Spinal cord (tissue), 10 donors: ENCODE measurements around the gene CACNA1B. TPM values are rescaled to one million over a fixed set of nuclear protein-coding genes. Genes with fewer than 3 reads are reported as not detected.
"Not testable (repeated sequence)": the region's sequence is repeated elsewhere in the genome, so short reads cannot be mapped to it uniquely, and the experiment has no call there.

ENCODE experiments used
- DNase-seq, 6 donors: peaks; one replicate each; pipeline versions ENCODE4 v3.0.0 to v3.0.0-alpha.2; 2013 to 2015; ENCODE audit warnings: low spot score in 6 of 6, low read depth in 4 of 6
- H3K27ac ChIP-seq: one replicate; pipeline ENCODE4 v1.5.1; 2013; ENCODE audit warnings: low read depth, low read length, control low read depth
- H3K27me3 ChIP-seq: one replicate; pipeline ENCODE4 v1.6.1; 2013; ENCODE audit warnings: low read length; ENCODE audit not compliant: control insufficient read depth, insufficient read depth
- H3K36me3 ChIP-seq: one replicate; pipeline ENCODE4 v1.6.1; 2013; ENCODE audit warnings: low read length; ENCODE audit not compliant: control insufficient read depth, insufficient read depth
- H3K4me1 ChIP-seq: one replicate; pipeline ENCODE4 v1.6.1; 2013; ENCODE audit warnings: low read length; ENCODE audit not compliant: control insufficient read depth, insufficient read depth
- H3K4me3 ChIP-seq: one replicate; pipeline ENCODE4 v1.5.1; 2013; ENCODE audit warnings: low read depth, low read length, control low read depth
- H3K9me3 ChIP-seq: one replicate; pipeline ENCODE4 v1.6.1; 2013; ENCODE audit warnings: low read length; ENCODE audit not compliant: control insufficient read depth, insufficient read depth
- WGBS: methylation state at CpG from one replicate; pipeline ENCODE4 v1.1.5; 2013; ENCODE audit warnings: missing lambda C conversion rate; ENCODE audit not compliant: insufficient coverage; 5-methylcytosine and 5-hydroxymethylcytosine counted together
- long read RNA-seq, 4 donors: transcript quantifications; one replicate each; lab custom pipeline, GENCODE V29; 2026
- polyA plus RNA-seq, 2 donors: library from polyadenylated mRNA; unstranded; fragments of 120-200 nt; gene quantifications; one replicate each; pipeline ENCODE4 v1.2.1, GENCODE V29; 2013; ENCODE audit not compliant: insufficient read length in 2 of 2
- total RNA-seq, 2 donors: library from RNA; depleted of rRNA in 1 of 2; stranded (reverse); fragments of 120-200 nt in 1 of 2; fragments of >200 nt in 1 of 2; gene quantifications; one replicate each; pipeline versions ENCODE4 v1.2.3 to v1.2.4, GENCODE V29; 2013 to 2014
- donor health status: healthy.

The CACNA1B gene
- 10 to 100 TPM in 1 of 2 donors, 1 to 10 TPM in 1; 6.2 to 18.4 TPM for total RNA-seq
- polyA plus RNA-seq: 10 to 100 TPM; 20.8 to 24.6 TPM
- long read RNA-seq, donor 1: 0 reads
- long read RNA-seq, donor 2: 0 reads
- long read RNA-seq, donor 3: 0 reads
- long read RNA-seq, donor 4: 0 reads

DNA sequence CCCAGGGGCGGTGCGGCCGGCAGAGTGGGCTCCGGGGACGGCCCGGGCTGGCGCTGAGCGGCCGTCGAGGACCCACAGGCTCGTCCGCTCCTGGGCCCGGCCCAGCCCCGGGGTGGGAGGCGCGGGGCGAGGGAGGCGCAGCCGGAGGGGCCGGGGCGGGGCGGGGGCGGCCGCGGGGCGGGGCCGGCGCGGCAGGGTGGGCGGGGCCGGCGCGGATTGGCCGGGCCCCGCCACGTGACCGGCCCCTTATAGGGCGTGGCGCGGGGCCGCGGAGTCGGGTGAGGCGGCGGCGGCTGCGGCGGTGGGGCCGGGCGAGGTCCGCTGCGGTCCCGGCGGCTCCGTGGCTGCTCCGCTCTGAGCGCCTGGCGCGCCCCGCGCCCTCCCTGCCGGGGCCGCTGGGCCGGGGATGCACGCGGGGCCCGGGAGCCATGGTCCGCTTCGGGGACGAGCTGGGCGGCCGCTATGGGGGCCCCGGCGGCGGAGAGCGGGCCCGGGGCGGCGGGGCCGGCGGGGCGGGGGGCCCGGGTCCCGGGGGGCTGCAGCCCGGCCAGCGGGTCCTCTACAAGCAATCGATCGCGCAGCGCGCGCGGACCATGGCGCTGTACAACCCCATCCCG is at the start of gene CACNA1B:
Gene CACNA1B, plus strand, starts transcription at position 277 of the 617 bp plus-strand sequence. Its CDS starts 152 bp downstream, at position 429.
- H3K9me3 ChIP-seq: not testable (repeated sequence)

DNA sequence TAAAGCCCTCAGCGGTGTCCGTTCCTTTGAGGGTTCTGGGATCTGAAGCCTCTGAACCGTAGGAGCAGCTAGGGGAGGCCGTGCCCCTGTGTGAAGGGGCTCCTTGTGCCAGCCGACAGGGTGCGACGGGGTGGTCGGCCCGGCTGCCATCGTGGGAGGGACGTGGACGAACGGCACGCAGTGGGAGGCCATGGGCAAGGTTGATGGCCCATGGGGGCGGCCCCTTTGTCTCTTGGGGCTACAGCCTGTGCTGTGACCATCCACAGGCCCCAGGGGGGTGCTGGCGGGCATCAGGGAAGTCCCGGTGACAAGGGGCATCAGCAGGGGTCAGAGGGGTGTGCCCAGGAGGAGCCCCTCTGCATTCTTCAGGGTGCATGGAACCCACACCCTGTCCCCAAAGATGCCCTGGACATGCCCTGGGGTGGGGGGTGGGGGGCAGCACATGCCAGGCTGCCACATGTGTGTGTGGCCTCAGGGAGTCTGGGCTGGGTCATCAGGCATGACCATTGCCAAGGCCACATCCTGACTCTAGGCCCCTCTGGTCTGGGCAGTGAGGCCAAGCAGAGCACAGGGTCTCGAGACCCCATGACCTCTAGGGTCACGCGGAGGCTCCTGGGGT is 49.6 kb upstream of the CACNA1B start:
- H3K4me1 ChIP-seq: no peaks in the 10 kb centered on the region
- DNase-seq: no peak
- no peaks in the 10 kb centered on the region for H3K27me3 ChIP-seq
- no peak overlapping the region for H3K27ac ChIP-seq
- peaks cover 5% of the 10 kb centered on the region for H3K9me3 ChIP-seq
- 96% methylated on average over 20 of the region's 20 CpGs for WGBS
- no peak overlapping the region for H3K4me3 ChIP-seq
- H3K36me3 ChIP-seq: peaks cover 59% of the 10 kb centered on the region

More for the DNA sequence above, at the start of gene CACNA1B:
- Histone ChIP-seq H3K27me3 (peaks cover 11% of the 10 kb centered on the region), H3K36me3 (peaks cover 37% of the 10 kb centered on the region), H3K4me1 (peaks cover 25% of the 10 kb centered on the region)
- DNase-seq: peak in 4 of 6 donors; percentile 24 to 87 (median 61)
- H3K27ac ChIP-seq, H3K4me3 ChIP-seq: not testable (repeated sequence)
- WGBS: 0% methylated on average over 54 of the region's 95 CpGs

DNA sequence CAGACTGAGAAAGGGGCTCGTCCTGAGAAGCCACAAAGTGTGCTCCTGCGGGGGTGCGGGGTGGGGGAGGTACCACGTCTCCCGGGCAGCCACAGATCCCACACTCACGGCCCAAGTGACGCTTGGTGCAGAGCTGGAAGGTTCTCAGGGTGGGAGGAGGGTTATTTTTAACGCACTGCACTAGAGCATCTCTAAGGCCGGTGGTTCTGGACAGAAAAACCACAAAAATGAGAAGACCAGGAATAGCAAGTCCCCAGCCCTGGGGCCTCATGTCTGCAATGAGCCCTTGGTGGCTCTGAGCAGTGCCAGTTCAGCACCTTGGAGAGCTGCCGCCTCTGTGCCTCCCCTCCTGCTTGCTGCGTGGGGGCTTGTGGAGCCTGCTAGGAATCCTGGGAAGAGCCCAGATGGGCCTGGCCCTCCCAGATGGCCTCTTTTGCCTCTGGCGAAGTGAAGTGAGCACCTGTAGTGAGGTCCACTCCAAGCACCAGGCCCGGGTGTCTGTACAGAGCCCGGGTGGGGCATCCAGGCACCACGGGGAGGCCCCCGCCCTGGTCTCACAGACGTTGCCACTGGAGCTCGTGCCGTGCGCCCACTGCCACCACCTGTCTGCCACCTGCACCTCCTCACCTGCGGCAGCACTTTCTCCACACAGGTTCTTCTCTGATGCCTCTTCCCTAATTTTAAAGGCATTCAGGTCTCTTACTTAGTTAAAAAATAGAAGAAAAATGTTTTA is 48.9 kb upstream of the CACNA1B start:
- no peaks in the 10 kb centered on the region for H3K4me1 ChIP-seq
- DNase-seq: peak in 1 of 6 donors; percentile 25
- H3K27me3 ChIP-seq: no peaks in the 10 kb centered on the region
- H3K27ac ChIP-seq: no peak overlapping the region
- H3K4me3 ChIP-seq: no peak overlapping the region
- peaks cover 66% of the 10 kb centered on the region for H3K36me3 ChIP-seq
- WGBS: 86% methylated on average over 21 of the region's 21 CpGs
- peaks cover 5% of the 10 kb centered on the region for H3K9me3 ChIP-seq

DNA sequence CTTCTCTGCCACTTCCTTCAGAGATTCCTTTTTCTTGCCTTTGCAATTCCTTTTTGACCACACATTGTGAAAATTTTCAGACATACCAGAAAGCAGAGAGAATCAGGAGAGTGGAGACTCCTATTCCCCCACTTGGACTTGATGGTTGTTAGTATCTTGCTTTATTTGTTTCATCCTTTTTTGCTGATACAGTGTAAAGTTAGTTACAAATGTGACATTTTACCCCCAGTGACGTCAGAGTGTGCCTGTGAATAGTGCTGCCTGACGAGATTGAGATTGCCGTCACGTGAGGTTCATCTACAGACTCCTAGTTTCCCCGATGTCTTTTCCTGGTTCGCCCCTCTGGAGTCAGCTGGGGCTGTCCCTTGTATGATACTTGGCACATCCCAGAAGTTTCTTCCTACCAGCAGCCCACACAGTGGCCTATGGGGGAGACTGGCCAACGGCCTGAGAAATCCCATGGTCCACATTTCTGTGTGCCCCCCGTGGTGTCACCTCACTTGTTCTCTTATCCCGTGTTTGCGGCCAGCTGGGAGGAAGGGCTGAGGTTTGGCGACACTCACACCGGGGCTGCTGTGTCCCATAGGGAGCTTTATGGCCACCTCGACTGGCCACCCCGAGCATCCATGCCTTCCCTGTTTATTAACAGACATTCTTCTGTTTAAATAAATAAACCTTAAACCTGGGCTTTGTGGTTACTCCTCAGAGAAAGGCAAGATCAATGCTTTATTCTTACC is 48.2 kb upstream of the CACNA1B start:
- no peak for DNase-seq
- Histone ChIP-seq H3K9me3 (peaks cover 5% of the 10 kb centered on the region), H3K27ac (no peak overlapping the region), H3K4me1 (no peaks in the 10 kb centered on the region), H3K27me3 (no peaks in the 10 kb centered on the region), H3K4me3 (no peak overlapping the region), H3K36me3 (peaks cover 71% of the 10 kb centered on the region)
- WGBS: 93% methylated on average over 12 of the region's 14 CpGs

DNA sequence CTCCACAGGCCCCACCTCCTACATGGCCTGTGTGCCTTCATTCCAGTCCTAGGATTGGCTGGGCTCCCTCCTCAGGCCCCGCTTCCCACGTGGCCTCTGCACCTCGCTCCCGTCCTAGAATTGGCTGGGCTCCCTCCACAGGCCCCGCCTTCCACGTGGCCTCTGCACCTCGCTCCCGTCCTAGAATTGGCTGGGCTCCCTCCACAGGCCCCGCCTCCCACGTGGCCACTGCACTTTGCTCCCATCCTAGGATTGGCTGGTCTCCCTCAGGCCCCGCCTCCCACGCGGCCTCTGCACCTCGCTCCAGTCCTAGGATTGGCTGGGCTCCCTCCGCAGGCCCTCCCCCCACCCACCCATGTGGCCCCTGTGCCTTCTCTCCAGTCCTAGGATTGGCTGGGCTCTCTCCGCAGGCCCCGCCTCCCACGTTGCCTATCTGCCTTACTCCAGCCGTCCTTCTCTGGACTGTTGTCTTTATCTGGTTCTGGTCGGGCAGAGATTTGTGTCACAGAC is 45.3 kb upstream of the CACNA1B start:
- Histone ChIP-seq H3K4me3 (no peak overlapping the region), H3K36me3 (peaks cover 72% of the 10 kb centered on the region), H3K9me3 (no peaks in the 10 kb centered on the region), H3K27ac (no peak overlapping the region), H3K27me3 (no peaks in the 10 kb centered on the region), H3K4me1 (no peaks in the 10 kb centered on the region)
- no peak for DNase-seq
- WGBS: 96% methylated on average over 20 of the region's 20 CpGs

DNA sequence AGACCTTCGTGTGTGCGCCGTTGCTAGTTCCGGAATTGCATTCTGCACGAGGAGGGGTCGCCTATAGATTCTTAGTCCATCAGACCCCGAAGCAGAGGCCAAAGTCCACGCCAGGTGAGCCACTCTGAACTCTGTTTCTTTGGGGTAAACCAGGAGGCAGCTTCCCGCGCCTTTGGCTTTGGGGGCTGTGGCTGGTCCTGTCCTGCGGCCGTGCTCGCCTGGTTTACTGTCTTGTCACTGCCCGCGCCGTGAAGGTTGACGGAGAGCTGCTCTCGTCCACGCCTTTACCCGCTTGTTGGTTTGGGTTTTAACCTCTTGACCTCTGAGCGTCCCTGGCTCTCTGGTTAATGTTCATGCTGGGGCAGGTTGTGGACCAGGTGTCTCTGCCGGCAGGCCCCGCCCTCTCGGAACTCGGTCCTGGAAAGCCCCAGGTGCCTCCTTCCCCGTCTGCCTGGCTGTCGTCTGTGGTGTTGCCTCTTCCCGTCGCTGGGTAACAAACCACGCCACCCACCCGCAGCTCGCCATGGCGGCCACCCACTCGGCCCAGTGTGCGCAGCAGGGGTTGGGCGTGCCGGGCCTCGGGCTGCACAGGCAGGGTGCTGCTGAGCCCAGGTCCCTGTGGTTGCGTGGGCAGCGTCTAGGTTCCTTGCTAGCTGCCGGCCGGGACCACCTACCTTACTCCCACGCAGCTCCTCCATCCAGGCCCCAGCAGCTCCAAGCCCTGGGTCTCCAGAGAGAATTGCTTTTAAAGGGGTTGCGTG is 44.6 kb upstream of the CACNA1B start:
- Histone ChIP-seq H3K4me3 (no peak overlapping the region), H3K27me3 (no peaks in the 10 kb centered on the region), H3K4me1 (no peaks in the 10 kb centered on the region), H3K9me3 (no peaks in the 10 kb centered on the region), H3K27ac (no peak overlapping the region), H3K36me3 (peaks cover 73% of the 10 kb centered on the region)
- WGBS: 96% methylated on average over 38 of the region's 44 CpGs
- no peak for DNase-seq

DNA sequence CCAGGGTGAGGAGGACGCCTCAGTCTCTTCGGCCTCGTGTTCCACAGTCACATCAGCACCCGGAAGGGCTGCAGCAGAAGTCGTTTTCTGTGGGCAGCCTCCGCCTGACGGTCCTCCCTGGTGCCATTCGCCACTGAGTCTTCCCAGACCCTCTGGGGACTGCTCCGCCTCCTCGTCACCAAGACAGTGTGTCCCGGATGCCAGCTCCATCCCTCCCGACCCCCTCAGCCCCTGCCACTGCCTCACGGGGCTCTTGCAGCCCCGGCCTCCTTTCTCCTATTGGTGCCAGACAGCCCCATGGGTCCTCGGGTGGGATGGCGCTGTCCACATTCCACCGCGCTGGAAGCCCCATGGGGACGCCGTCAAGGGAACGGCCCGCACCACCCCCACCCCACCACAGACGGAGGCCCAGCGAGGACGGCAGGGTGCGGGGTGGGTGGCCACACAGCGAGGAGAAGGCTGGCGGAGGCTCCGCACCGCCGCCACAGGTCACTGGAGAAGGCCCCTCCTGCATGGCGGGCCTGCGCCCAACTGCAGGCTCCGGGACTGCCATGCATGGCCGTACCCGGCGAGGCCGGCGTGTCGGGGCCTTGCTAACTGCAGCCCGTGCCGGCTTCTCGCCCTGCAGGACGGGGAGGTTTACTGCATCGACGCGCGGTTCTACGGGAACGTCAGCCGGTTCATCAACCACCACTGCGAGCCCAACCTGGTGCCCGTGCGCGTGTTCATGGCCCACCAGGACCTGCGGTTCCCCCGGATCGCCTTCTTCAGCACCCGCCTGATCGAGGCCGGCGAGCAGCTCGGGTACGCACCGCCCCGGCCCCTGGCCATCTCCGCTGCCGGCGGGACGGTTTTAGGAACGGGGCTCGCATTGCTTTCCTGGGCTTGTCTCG is 43.6 kb upstream of the CACNA1B start:
- WGBS: 95% methylated on average over 68 of the region's 73 CpGs
- DNase-seq: no peak
- Histone ChIP-seq H3K27ac (no peak overlapping the region), H3K36me3 (peaks cover 70% of the 10 kb centered on the region), H3K9me3 (no peaks in the 10 kb centered on the region), H3K4me1 (no peaks in the 10 kb centered on the region), H3K4me3 (no peak overlapping the region), H3K27me3 (no peaks in the 10 kb centered on the region)

DNA sequence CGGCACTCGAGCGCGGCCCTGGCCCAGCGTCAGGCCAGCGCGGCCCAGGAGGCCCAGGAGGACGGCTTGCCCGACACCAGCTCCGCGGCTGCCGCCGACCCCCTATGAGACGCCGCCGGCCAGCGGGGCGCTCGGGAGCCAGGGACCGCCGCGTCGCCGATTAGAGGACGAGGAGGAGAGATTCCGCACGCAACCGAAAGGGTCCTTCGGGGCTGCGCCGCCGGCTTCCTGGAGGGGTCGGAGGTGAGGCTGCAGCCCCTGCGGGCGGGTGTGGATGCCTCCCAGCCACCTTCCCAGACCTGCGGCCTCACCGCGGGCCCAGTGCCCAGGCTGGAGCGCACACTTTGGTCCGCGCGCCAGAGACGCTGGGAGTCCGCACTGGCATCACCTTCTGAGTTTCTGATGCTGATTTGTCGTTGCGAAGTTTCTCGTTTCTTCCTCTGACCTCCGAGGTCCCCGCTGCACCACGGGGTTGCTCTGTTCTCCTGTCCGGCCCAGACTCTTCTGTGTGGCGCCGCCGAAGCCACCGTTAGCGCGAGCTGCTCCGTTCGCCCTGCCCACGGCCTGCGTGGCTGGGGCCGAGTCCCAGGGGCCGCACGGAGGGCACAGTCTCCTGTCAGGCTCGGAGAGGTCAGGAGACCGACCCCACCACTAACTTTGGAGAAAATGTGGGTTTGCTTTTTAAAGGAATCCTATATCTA is 42.6 kb upstream of the CACNA1B start:
- H3K27me3 ChIP-seq: no peaks in the 10 kb centered on the region
- H3K4me1 ChIP-seq: no peaks in the 10 kb centered on the region
- DNase-seq: no peak
- 96% methylated on average over 59 of the region's 66 CpGs for WGBS
- H3K4me3 ChIP-seq: no peak overlapping the region
- H3K27ac ChIP-seq: no peak overlapping the region
- H3K9me3 ChIP-seq: no peaks in the 10 kb centered on the region
- H3K36me3 ChIP-seq: peaks cover 66% of the 10 kb centered on the region
